CD1c-positive myeloid dendritic cell (primary cell): ENCODE results near the gene ALDH1B1.
"Not testable (repeated sequence)": the region's sequence is repeated elsewhere in the genome, so short reads cannot be mapped to it uniquely, and the experiment has no call there.

ENCODE experiments used
- DNase-seq: peaks from one replicate; pipeline ENCODE4 v3.0.0-alpha.2; 2016; ENCODE audit errors: extremely low spot score

Gene ALDH1B1

GRCh38 chr9:38387066-38387465, 5.4 kb upstream of the ALDH1B1 start:
- DNase-seq = no peak

- DNase-seq = no peak
Measured at GRCh38 chr9:38387751-38388150, 4.8 kb upstream of the ALDH1B1 start.

- DNase-seq = no peak
Measured at GRCh38 chr9:38388283-38389223, 3.9 kb upstream of the ALDH1B1 start.

- no peak for DNase-seq
Measured at GRCh38 chr9:38389313-38389712, 3.2 kb upstream of the ALDH1B1 start.

GRCh38 chr9:38390442-38390841, 2.1 kb upstream of the ALDH1B1 start:
- no peak for DNase-seq

- no peak for DNase-seq
Measured at GRCh38 chr9:38390851-38391250, 1.7 kb upstream of the ALDH1B1 start.

- no peak for DNase-seq
Measured at GRCh38 chr9:38391278-38392118, 1.0 kb upstream of the ALDH1B1 start.

GRCh38 chr9:38393128-38393796, 760 bp downstream of the ALDH1B1 start:
- DNase-seq = no peak

GRCh38 chr9:38394416-38394815, 1.9 kb downstream of the ALDH1B1 start:
- no peak for DNase-seq

GRCh38 chr9:38395653-38396370, 3.3 kb downstream of the ALDH1B1 start:
- no peak for DNase-seq

GRCh38 chr9:38396371-38396671, 3.8 kb downstream of the ALDH1B1 start:
- no peak for DNase-seq

- DNase-seq = not testable (repeated sequence)
Measured at GRCh38 chr9:38399191-38399590, 6.7 kb downstream of the ALDH1B1 start.

GRCh38 chr9:38401994-38402393, 9.5 kb downstream of the ALDH1B1 start:
- DNase-seq = no peak

- no peak for DNase-seq
Measured at GRCh38 chr9:38404314-38404713, 11.8 kb downstream of the ALDH1B1 start.

GRCh38 chr9:38405785-38406184, 13.3 kb downstream of the ALDH1B1 start:
- no peak for DNase-seq

GRCh38 chr9:38406476-38407186, 14.1 kb downstream of the ALDH1B1 start:
- no peak for DNase-seq

- DNase-seq = no peak
Measured at GRCh38 chr9:38408719-38409118, 16.2 kb downstream of the ALDH1B1 start.

GRCh38 chr9:38412751-38413150, 20.2 kb downstream of the ALDH1B1 start:
- no peak for DNase-seq

GRCh38 chr9:38413283-38413682, 20.8 kb downstream of the ALDH1B1 start:
- no peak for DNase-seq

- no peak for DNase-seq
Measured at GRCh38 chr9:38414040-38414723, 21.7 kb downstream of the ALDH1B1 start.
